Rectal smooth muscle tissue (tissue), 1 donor: Measurements from ENCODE around the gene LTBP3.
A peak's percentile ranks its signal among the peaks of the same experiment; 100 is the strongest.

Experiments
- H3K27ac ChIP-seq: one replicate; pipeline ENCODE4 v1.7.0; 2013; ENCODE audit warnings: low read depth, low read length, inconsistent platforms
- H3K27me3 ChIP-seq: one replicate; pipeline ENCODE4 v1.7.0; 2013; ENCODE audit warnings: low read length; ENCODE audit not compliant: control insufficient read depth, insufficient read depth
- H3K36me3 ChIP-seq: one replicate; pipeline ENCODE4 v1.7.0; 2013; ENCODE audit warnings: low read length; ENCODE audit not compliant: control insufficient read depth, insufficient read depth
- H3K4me1 ChIP-seq: one replicate; pipeline ENCODE4 v1.7.0; 2013; ENCODE audit warnings: low read length; ENCODE audit not compliant: control insufficient read depth, insufficient read depth
- H3K4me3 ChIP-seq: one replicate; pipeline ENCODE4 v1.7.0; 2013; ENCODE audit warnings: low read length
- H3K9ac ChIP-seq: one replicate; pipeline ENCODE4 v1.7.0; 2013; ENCODE audit warnings: low read length

Gene LTBP3

DNA sequence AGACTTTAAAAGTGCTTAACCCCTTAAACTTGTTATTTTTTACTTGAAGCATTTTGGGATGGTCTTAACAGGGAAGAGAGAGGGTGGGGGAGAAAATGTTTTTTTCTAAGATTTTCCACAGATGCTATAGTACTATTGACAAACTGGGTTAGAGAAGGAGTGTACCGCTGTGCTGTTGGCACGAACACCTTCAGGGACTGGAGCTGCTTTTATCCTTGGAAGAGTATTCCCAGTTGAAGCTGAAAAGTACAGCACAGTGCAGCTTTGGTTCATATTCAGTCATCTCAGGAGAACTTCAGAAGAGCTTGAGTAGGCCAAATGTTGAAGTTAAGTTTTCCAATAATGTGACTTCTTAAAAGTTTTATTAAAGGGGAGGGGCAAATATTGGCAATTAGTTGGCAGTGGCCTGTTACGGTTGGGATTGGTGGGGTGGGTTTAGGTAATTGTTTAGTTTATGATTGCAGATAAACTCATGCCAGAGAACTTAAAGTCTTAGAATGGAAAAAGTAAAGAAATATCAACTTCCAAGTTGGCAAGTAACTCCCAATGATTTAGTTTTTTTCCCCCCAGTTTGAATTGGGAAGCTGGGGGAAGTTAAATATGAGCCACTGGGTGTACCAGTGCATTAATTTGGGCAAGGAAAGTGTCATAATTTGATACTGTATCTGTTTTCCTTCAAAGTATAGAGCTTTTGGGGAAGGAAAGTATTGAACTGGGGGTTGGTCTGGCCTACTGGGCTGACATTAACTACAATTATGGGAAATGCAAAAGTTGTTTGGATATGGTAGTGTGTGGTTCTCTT is 56.5 kb downstream of the LTBP3 start:
- Histone ChIP-seq H3K4me1 (peaks cover 21% of the 10 kb centered on the region), H3K27ac (peak overlapping the region; percentile 100), H3K27me3 (no peaks in the 10 kb centered on the region), H3K9ac (peak overlapping the region; percentile 98), H3K4me3 (peak overlapping the region; percentile 100), H3K36me3 (peaks cover 50% of the 10 kb centered on the region)

DNA sequence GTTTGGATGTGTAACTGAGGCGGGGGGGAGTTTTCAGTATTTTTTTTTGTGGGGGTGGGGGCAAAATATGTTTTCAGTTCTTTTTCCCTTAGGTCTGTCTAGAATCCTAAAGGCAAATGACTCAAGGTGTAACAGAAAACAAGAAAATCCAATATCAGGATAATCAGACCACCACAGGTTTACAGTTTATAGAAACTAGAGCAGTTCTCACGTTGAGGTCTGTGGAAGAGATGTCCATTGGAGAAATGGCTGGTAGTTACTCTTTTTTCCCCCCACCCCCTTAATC is 57.0 kb downstream of the LTBP3 start:
- peak overlapping the region; percentile 100 for H3K27ac ChIP-seq
- H3K27me3 ChIP-seq, result no peaks in the 10 kb centered on the region
- peak overlapping the region; percentile 98 for H3K9ac ChIP-seq
- peak overlapping the region; percentile 100 for H3K4me3 ChIP-seq
- H3K4me1 ChIP-seq, result peaks cover 25% of the 10 kb centered on the region
- peaks cover 46% of the 10 kb centered on the region for H3K36me3 ChIP-seq

DNA sequence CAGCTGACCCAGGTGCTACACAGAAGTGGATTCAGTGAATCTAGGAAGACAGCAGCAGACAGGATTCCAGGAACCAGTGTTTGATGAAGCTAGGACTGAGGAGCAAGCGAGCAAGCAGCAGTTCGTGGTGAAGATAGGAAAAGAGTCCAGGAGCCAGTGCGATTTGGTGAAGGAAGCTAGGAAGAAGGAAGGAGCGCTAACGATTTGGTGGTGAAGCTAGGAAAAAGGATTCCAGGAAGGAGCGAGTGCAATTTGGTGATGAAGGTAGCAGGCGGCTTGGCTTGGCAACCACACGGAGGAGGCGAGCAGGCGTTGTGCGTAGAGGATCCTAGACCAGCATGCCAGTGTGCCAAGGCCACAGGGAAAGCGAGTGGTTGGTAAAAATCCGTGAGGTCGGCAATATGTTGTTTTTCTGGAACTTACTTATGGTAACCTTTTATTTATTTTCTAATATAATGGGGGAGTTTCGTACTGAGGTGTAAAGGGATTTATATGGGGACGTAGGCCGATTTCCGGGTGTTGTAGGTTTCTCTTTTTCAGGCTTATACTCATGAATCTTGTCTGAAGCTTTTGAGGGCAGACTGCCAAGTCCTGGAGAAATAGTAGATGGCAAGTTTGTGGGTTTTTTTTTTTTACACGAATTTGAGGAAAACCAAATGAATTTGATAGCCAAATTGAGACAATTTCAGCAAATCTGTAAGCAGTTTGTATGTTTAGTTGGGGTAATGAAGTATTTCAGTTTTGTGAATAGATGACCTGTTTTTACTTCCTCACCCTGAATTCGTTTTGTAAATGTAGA is 57.6 kb downstream of the LTBP3 start:
- Histone ChIP-seq H3K27ac (peak overlapping the region; percentile 100), H3K27me3 (no peaks in the 10 kb centered on the region), H3K4me1 (peaks cover 25% of the 10 kb centered on the region), H3K9ac (peak overlapping the region; percentile 98), H3K36me3 (peaks cover 42% of the 10 kb centered on the region), H3K4me3 (peak overlapping the region; percentile 100)

DNA sequence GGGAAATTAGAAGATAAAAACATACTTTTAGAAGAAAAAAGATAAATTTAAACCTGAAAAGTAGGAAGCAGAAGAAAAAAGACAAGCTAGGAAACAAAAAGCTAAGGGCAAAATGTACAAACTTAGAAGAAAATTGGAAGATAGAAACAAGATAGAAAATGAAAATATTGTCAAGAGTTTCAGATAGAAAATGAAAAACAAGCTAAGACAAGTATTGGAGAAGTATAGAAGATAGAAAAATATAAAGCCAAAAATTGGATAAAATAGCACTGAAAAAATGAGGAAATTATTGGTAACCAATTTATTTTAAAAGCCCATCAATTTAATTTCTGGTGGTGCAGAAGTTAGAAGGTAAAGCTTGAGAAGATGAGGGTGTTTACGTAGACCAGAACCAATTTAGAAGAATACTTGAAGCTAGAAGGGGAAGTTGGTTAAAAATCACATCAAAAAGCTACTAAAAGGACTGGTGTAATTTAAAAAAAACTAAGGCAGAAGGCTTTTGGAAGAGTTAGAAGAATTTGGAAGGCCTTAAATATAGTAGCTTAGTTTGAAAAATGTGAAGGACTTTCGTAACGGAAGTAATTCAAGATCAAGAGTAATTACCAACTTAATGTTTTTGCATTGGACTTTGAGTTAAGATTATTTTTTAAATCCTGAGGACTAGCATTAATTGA is 58.3 kb downstream of the LTBP3 start:
- Histone ChIP-seq H3K27ac (peak overlapping the region; percentile 100), H3K4me3 (peak overlapping the region; percentile 100), H3K36me3 (peaks cover 35% of the 10 kb centered on the region), H3K9ac (peak overlapping the region; percentile 98), H3K27me3 (no peaks in the 10 kb centered on the region), H3K4me1 (peaks cover 19% of the 10 kb centered on the region)

DNA sequence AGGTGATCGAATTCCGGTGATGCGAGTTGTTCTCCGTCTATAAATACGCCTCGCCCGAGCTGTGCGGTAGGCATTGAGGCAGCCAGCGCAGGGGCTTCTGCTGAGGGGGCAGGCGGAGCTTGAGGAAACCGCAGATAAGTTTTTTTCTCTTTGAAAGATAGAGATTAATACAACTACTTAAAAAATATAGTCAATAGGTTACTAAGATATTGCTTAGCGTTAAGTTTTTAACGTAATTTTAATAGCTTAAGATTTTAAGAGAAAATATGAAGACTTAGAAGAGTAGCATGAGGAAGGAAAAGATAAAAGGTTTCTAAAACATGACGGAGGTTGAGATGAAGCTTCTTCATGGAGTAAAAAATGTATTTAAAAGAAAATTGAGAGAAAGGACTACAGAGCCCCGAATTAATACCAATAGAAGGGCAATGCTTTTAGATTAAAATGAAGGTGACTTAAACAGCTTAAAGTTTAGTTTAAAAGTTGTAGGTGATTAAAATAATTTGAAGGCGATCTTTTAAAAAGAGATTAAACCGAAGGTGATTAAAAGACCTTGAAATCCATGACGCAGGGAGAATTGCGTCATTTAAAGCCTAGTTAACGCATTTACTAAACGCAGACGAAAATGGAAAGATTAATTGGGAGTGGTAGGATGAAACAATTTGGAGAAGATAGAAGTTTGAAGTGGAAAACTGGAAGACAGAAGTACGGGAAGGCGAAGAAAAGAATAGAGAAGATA is 59.0 kb downstream of the LTBP3 start, which contains the start of gene MALAT1:
Gene MALAT1, plus strand, starts transcription at position 69 of the 736 bp plus-strand sequence.
- peak within 1 kb of the TSS; percentile 100 for H3K27ac ChIP-seq
- H3K36me3 ChIP-seq, result peaks cover 28% of the 10 kb centered on the region
- peak within 1 kb of the TSS; percentile 100 for H3K4me3 ChIP-seq

DNA sequence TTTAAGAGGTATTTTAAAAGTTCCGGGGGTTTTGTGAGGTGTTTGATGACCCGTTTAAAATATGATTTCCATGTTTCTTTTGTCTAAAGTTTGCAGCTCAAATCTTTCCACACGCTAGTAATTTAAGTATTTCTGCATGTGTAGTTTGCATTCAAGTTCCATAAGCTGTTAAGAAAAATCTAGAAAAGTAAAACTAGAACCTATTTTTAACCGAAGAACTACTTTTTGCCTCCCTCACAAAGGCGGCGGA is 59.5 kb downstream of the LTBP3 start:
- peak overlapping the region; percentile 100 for H3K27ac ChIP-seq
- H3K27me3 ChIP-seq, result no peaks in the 10 kb centered on the region
- peak overlapping the region; percentile 98 for H3K9ac ChIP-seq
- H3K4me1 ChIP-seq, result peaks cover 26% of the 10 kb centered on the region
- H3K4me3 ChIP-seq, result peak overlapping the region; percentile 100
- H3K36me3 ChIP-seq, result peaks cover 27% of the 10 kb centered on the region

More for the DNA sequence above, 59.0 kb downstream of the LTBP3 start, which contains the start of gene MALAT1:
- H3K4me1 ChIP-seq, result peaks cover 21% of the 10 kb centered on the region
- H3K9ac ChIP-seq, result peak within 1 kb of the TSS; percentile 98
- H3K27me3 ChIP-seq, result no peaks in the 10 kb centered on the region

DNA sequence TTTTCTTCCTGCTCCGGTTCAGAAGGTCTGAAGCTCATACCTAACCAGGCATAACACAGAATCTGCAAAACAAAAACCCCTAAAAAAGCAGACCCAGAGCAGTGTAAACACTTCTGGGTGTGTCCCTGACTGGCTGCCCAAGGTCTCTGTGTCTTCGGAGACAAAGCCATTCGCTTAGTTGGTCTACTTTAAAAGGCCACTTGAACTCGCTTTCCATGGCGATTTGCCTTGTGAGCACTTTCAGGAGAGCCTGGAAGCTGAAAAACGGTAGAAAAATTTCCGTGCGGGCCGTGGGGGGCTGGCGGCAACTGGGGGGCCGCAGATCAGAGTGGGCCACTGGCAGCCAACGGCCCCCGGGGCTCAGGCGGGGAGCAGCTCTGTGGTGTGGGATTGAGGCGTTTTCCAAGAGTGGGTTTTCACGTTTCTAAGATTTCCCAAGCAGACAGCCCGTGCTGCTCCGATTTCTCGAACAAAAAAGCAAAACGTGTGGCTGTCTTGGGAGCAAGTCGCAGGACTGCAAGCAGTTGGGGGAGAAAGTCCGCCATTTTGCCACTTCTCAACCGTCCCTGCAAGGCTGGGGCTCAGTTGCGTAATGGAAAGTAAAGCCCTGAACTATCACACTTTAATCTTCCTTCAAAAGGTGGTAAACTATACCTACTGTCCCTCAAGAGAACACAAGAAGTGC is 60.0 kb downstream of the LTBP3 start:
- Histone ChIP-seq H3K4me3 (peak overlapping the region; percentile 100), H3K27me3 (no peaks in the 10 kb centered on the region), H3K36me3 (peaks cover 27% of the 10 kb centered on the region), H3K4me1 (peaks cover 31% of the 10 kb centered on the region), H3K9ac (peak overlapping the region; percentile 98), H3K27ac (peak overlapping the region; percentile 100)

DNA sequence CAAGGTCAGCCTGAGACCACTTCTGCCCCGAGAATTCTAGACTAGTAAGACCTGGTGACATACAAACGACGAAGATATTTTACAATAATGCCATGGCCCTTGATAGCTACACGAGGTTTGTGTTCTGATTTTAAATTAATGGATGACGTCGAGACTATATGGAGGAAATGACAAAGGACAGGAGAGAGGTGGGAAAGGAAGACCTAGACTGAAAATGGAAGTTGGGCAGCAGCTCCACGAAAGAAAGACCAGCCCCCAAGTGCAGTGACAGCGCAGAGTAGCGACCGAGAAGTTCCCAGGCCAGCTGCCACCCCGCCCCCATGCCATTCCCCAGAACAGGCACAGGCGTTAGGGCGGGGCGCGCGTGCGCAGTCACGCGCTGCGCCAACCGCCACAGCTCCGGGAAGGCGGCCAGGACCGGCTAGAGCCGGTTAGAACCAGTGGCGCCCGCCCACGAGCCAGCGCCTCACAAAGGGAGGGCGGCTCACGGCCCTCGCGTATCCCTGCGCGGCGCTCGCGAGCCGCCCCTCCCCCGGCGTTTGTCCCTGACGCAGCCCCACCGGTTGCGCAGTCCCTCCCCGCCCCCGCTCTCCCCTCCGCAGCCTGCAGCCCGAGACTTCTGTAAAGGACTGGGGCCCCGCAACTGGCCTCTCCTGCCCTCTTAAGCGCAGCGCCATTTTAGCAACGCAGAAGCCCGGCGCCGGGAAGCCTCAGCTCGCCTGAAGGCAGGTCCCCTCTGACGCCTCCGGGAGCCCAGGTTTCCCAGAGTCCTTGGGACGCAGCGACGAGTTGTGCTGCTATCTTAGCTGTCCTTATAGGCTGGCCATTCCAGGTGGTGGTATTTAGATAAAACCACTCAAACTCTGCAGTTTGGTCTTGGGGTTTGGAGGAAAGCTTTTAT is 60.8 kb downstream of the LTBP3 start:
- Histone ChIP-seq H3K36me3 (peaks cover 20% of the 10 kb centered on the region), H3K9ac (peak overlapping the region; percentile 98), H3K4me3 (peak overlapping the region; percentile 100), H3K4me1 (peaks cover 39% of the 10 kb centered on the region), H3K27me3 (no peaks in the 10 kb centered on the region), H3K27ac (peak overlapping the region; percentile 100)

DNA sequence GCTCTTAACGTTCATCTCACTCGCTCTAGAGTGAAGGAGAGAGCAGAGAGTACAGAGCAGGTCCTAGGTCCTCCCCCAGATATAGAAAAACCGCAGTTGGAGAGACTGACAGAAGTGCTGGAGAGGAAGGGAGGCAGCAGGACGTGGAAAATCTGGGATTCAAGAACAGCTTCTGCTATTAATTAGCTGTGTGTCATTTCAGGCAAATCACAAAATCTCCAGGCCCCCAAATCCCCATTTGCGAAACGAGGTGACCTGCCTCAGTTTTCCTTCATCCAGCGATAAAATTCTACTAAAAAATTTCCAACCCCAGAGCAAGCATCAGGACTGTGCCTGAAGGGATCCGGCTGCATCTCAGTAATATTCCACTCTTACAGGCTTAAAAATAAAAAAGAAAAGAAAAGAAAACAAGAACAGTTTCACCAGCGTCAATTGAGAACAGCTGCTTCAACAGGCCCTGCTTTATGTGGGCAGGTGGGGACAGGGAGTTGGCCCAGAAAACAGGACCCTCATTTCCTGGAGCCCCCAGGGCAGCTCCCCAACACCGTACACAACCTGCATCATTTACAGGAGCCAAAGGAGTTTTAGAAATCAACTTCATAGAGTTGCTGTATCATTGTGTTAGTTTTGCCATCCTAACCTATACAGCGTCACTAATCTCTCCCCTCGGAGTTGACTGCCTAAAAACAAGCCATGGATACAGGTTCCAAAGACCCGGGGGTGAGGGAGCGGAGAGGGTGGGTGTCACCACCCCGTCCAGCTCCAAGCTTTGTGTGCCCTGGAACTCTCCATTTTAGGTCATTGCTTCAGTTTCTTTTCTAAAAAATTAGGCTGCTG is 61.6 kb downstream of the LTBP3 start:
- Histone ChIP-seq H3K27ac (peak overlapping the region; percentile 97), H3K36me3 (peaks cover 13% of the 10 kb centered on the region), H3K4me3 (peak overlapping the region; percentile 21), H3K4me1 (peaks cover 47% of the 10 kb centered on the region), H3K9ac (peak overlapping the region; percentile 76), H3K27me3 (no peaks in the 10 kb centered on the region)

DNA sequence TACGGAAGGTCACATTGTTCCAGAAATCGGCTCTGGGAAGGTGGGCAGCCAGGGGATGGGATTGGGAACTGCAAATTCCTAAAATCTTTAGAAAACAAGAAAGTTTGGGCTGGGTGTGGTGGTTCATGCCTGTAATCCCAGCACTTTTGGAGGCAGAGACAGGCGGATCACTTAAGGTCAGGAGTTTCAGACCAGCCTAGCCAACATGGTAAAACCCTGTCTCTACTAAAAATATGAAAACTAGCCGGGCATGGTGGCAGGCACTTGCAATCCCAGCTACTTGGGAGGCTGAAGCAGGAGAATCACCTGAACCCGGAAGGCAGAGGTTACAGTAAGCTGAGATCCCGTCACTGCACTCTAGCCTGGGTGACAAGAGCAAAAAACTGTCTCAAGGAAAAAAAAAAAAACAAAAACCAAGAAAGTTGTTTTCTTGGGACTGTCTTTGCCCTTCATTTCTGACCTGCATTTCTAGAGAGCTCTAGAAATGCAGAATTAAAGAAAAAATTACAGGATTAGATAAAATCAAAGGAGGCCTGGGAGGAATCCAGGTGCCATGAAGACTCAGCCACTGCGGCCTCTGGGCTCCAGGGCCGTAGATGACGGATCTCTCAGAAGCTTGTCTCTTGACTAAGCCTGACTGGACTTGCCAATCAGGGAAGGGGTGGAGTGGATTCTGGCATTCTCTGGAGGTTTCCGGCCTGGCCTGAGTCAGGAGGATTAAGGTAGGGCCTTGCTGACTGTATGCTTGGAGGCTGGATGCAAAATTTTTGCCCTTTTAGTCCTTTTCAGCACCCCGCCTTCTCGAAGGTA is 64.6 kb downstream of the LTBP3 start:
- no peak overlapping the region for H3K9ac ChIP-seq
- H3K4me3 ChIP-seq, result peak overlapping the region; percentile 4
- H3K27ac ChIP-seq, result peak overlapping the region; percentile 97
- no peaks in the 10 kb centered on the region for H3K36me3 ChIP-seq
- peaks cover 74% of the 10 kb centered on the region for H3K4me1 ChIP-seq
- no peaks in the 10 kb centered on the region for H3K27me3 ChIP-seq
